HG03354 (cell line): Measurements from ENCODE around the gene MMP20.
A peak's percentile ranks its signal among the peaks of the same experiment; 100 is the strongest.

Experiments used
- ATAC-seq: cut with Tn5 transposase; IDR thresholded peaks from one replicate; pipeline ENCODE4 v1.9.1; 2021; ENCODE audit warnings: mild to moderate bottlenecking; ENCODE audit not compliant: unreplicated experiment, poor library complexity, severe bottlenecking

The MMP20 gene

DNA sequence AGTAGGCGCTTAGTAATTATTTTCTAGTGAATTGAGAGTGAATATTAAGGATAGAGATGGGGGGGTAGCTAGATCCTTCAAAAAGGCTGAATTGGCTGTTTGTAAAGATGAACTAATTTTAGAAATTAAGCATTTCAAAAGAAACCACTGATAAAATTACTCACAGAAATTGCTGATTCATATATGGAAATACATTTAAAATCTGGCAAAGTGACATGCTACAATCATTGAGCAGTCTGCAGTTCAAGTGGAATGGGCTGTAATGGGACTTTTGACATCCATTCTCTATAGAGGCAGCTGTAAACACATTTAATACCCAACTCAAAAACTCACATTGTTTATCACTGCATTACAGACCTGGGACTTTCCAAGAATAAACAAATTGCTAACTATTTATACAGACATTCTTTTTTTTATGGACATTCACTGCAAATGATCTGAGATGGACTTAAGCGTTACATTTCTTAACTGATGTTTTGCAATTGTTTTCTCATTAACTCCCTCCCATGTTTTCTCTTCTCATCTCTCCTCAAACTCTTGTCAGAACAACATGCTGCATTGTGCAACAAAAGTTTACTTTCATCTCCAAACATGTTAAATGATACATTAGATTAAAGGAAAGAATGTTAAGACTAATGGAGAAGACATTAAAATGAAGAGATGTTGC is 52.4 kb downstream of the MMP20 start:
- no peak for ATAC-seq

GRCh38 chr11:102568851-102569250 is 56.3 kb downstream of the MMP20 start:
- no peak for ATAC-seq

- no peak for ATAC-seq
These were observed 59.0 kb downstream of the MMP20 start for GRCh38 chr11:102566112-102566511.

DNA sequence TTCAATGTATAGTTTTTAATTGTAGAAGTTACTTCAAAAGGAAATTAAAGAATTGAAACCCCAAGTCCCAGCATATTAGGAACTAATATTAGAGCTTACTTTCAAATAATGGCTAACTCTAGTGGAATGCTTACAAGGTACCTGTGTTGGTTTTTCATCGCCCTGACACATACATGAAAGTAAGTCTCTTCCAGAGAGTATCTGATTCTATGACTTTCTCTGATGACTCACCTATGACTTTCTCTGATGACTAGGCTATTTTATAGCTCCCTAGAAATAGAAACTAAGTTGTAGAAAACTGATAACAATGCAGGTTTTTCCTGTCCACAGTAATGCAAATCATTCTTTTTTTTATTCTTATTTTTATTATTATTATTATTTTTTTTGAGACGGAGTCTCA is 61.0 kb downstream of the MMP20 start:
- ATAC-seq = peak; percentile 76

GRCh38 chr11:102561636-102562035 is 63.5 kb downstream of the MMP20 start:
- no peak for ATAC-seq

GRCh38 chr11:102560555-102561011 is 64.5 kb downstream of the MMP20 start:
- peak; percentile 76 for ATAC-seq

DNA sequence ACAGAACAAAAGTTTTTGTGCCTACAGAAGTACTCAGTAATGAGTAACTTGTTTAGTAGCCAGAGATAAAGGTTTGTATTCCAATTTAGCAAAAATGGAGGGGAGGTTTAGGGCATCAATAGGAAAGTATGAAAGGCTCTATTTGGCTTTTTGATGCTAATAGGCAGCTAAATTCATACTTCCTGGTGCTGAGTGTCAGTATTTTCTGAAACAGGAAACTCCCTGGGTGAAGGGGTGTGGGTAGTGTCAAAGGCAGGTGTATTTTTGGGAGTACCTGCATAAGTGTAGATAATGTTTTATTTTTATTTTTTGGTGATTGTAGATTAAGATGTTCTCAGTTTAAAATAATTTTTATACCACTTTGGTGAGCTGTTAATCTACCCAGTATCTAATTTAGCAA is 65.3 kb downstream of the MMP20 start:
- peak; percentile 45 for ATAC-seq

- no peak for ATAC-seq
These were observed 70.0 kb downstream of the MMP20 start for GRCh38 chr11:102555091-102555490.

GRCh38 chr11:102553835-102554282 is 71.3 kb downstream of the MMP20 start:
- ATAC-seq = peak; percentile 81

GRCh38 chr11:102552447-102553194 is 72.5 kb downstream of the MMP20 start:
- no peak for ATAC-seq

DNA sequence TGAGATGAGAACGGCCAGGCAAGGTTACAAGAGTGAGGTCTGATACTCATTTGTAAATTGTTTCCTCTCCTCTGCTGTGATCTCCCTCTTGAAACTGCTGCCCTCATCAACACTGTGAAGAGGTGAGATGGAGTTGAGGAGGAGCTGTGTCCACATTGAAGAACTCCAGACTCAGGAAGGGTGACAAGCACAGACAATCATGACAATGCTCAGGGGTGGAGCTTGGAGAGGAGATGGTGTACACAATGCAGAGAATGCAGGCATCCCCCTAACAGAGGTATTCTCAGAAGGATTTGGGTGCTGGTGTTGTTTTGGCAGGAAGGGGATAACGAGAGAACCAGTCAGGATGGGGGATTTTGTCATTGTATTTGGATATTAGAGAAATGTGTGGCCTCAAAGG is 73.1 kb downstream of the MMP20 start:
- ATAC-seq = no peak

GRCh38 chr11:102551169-102551781 is 73.9 kb downstream of the MMP20 start:
- no peak for ATAC-seq

DNA sequence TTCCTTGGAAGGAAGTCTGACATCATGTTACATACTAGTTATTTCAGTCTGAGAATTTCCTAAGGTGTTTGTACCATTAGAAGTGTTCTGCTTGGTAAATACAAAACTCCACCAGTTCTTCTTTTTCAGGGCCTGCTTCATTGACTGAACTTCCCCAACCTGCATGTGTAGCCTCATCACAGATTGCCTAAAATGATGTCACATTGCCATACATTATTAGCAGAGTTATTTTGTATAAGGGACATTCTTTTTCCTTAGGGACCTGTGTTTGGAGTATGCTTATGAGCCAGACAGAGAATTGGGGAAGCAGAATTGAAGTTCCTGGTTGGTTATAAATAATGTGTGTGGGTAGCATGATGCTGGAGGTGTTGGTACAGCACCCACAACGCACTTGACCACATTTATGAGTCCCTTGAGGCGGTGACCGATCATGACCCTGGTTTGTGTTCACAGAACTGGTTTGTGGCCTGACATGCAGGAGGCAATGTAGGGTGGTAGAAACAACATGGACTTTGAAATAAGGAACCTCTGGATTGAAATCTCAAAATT is 78.1 kb downstream of the MMP20 start:
- peak; percentile 81 for ATAC-seq

GRCh38 chr11:102546427-102546826 is 78.7 kb downstream of the MMP20 start:
- peak; percentile 67 for ATAC-seq

GRCh38 chr11:102545701-102546100 is 79.4 kb downstream of the MMP20 start:
- ATAC-seq = no peak

GRCh38 chr11:102544594-102544993 is 80.5 kb downstream of the MMP20 start:
- no peak for ATAC-seq

DNA sequence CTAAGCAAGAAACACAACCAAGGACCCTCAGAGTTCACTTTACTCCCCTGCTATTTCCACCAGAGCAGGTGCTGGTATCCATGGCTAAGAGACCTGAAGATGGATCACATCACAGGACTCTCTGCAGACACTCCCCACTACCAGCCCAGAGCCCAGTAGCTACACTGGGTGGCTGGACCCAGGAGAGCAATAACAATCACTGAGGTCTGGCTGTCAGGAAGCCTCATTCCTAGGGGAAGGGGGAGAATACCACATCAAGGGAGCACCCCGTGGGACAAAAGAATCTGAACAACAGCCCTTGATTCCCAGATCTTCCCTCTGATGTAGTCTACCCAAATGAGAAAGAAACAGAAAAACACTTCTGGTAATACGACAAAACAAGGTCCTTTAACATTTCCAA is 85.6 kb downstream of the MMP20 start:
- ATAC-seq = no peak

DNA sequence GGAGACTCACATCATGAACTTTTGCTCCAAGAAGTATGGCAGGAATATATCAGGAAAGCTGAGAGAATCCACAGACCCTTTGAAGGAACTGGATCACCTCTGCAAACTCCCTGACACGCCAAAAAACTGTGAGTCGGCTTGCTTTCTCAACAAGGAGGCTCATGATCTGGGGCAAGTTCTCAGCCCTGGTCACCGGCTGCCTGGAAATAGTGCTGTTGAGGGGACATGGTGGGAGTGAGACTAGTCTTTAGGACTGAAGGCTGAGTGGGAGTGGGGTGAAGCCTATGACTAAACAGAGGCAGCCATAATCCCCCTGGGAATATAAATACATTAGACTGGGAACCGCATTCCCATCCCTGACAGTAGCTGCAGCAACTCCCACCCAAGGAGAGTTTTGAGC is 86.2 kb downstream of the MMP20 start:
- no peak for ATAC-seq

DNA sequence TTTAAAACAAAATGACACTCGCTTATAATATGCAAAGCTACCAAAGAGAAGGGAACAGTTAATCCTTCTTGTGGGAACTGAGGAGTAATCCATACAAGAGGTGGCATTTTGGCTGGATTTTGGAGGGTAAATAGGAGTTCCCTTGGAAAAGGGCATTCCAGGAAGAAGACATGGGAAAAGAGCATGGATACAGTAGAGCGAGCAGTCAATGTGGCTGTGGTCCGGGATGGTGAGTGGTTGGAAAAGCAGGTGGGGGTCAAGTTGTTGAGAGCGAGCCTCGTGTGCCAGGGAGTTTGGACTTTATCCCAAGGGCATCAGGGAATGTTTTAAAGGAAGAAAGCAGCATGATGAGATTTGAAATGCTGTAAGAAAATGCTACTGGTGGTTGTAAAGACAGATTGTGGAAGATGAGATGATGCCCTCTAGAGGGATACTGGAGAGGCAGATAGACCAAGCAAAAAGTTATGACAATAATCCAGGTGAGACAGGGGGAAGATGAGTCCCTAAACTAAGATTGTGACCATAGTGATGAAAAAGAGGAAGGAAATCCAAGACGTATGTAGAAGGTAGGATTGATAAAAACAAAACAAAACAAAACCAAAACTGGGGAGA is 90.8 kb downstream of the MMP20 start:
- no peak for ATAC-seq

DNA sequence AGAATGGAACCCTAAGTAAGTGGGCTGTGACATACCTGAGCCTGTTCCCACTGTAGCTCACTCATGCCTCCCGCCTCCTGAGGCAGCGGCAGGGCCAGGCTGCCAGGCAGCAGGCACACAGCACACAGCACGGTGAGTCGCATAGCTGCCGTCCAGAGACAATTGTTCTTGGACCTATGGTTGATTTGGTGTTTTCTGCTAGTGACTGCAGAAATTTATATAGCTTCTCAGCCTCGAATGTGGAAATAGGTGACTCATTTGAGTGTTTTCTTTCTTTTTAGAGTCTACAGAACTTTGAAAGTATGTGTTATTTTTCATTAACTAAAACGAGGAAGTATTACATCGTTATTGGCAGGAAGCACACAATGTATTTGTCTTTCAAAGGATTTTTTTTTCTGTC is 94.6 kb downstream of the MMP20 start, which contains the start of gene MMP7:
Gene MMP7, minus strand, starts transcription at position 190 of the 400 bp plus-strand sequence. Its CDS starts 47 bp downstream, at position 143.
- peak; percentile 59 for ATAC-seq
